HCT116 (cell line): ENCODE measurements around the gene TEF. TPM values are rescaled to one million over a fixed set of nuclear protein-coding genes. Genes with fewer than 3 reads are reported as not detected.

ENCODE experiments used
- ATAC-seq: fragments of 200-7000 bp; cut with Tn5 transposase; 2 replicates; pipeline ENCODE4 v1.9.1; 2020; ENCODE audit warnings: mild to moderate bottlenecking, moderate library complexity
- BruUV-seq: library from RNA; stranded (reverse); fragments of 400-500 nt; replicated peaks from 2 replicates; lab custom pipeline; 2021; lab: Mats Ljungman, UMichigan
- CTCF ChIA-PET: fragments of 300-600 bp; sonication (Branson Sonifier 250); formaldehyde crosslinking; loops from one replicate; lab custom pipeline; 2021; ENCODE audit warnings: antibody characterized with exemption; lab: Charles Lee
- POLR2A ChIA-PET: fragments of 300-600, 350-600 bp; sonication (Branson Sonifier 250); formaldehyde crosslinking; loops from one replicate; lab custom pipeline; 2021; ENCODE audit warnings: antibody characterized with exemption; lab: Charles Lee
- RAD21 ChIA-PET, 2 experiments: fragments of 300-600 bp; sonication (Branson Sonifier 250); formaldehyde crosslinking; loops; one replicate each; lab custom pipeline; 2023; ENCODE audit warnings: low total read pairs in 2 of 2; ENCODE audit not compliant: uncharacterized antibody in 2 of 2, unreplicated experiment in 2 of 2, low non-redundant PET in 1 of 2; lab: Charles Lee
- DNase-seq: peaks from one replicate; pipeline ENCODE4 v3.0.0-alpha.2; 2010; ENCODE audit warnings: low read depth, low spot score
- H2AFZ ChIP-seq: fragments of 200-600 bp; shearing (Covaris generic), sonication (generic); 2 replicates; pipeline ENCODE4 v1.6.1; 2017; ENCODE audit warnings: low read depth, mixed run types, mixed read lengths, antibody characterized with exemption, low read length; ENCODE audit not compliant: poor library complexity, severe bottlenecking
- H3K27ac ChIP-seq: 2 replicates; pipeline ENCODE4 v1.5.1; 2012; ENCODE audit warnings: low read depth, low read length
- H3K27me3 ChIP-seq: fragments of 200-600 bp; sonication (generic); 2 replicates; pipeline ENCODE4 v1.6.1; 2016; ENCODE audit warnings: mixed run types, low read length, mixed read lengths; ENCODE audit not compliant: insufficient read depth
- H3K36me3 ChIP-seq, 2 experiments: fragments of 200-500 bp in 1 of 2; fragments of 200-600 bp in 1 of 2; sonication (Bioruptor generic) in 1 of 2; sonication (generic) in 1 of 2; 2 replicates each; pipeline versions ENCODE4 v1.5.1 to v1.6.1; 2014 to 2016; ENCODE audit warnings: low read length in 2 of 2, inconsistent platforms in 1 of 2, mixed read lengths in 1 of 2, mixed run types in 1 of 2; ENCODE audit not compliant: insufficient read depth in 2 of 2, control insufficient read depth in 1 of 2
- H3K4me1 ChIP-seq, 2 experiments: fragments of 200-600 bp in 1 of 2; sonication (generic) in 1 of 2; 2 replicates each; pipeline versions ENCODE4 v1.5.1 to v1.6.1; 2012 to 2017; ENCODE audit warnings: low read length in 2 of 2, inconsistent platforms in 1 of 2, mild to moderate bottlenecking in 1 of 2, mixed read lengths in 1 of 2, mixed run types in 1 of 2, moderate library complexity in 1 of 2; ENCODE audit not compliant: insufficient read depth in 2 of 2, control insufficient read depth in 1 of 2
- H3K4me2 ChIP-seq: fragments of 200-600 bp; sonication (generic); 2 replicates; pipeline ENCODE4 v1.6.1; 2017; ENCODE audit warnings: mixed run types, low read length, mixed read lengths
- H3K4me3 ChIP-seq, 2 experiments: fragments of 200-600 bp in 1 of 2; sonication (generic) in 1 of 2; replicated peaks in 1 of 2; 2 replicates each; pipeline ENCODE4 v1.5.1; 2011 to 2016; ENCODE audit warnings: low read length in 2 of 2, control low read depth in 1 of 2, low read depth in 1 of 2, mild to moderate bottlenecking in 1 of 2, mixed read lengths in 1 of 2, mixed run types in 1 of 2
- H3K79me2 ChIP-seq: fragments of 200-600 bp; sonication (generic); 2 replicates; pipeline ENCODE4 v1.6.1; 2017; ENCODE audit warnings: mild to moderate bottlenecking, mixed run types, low read length, moderate library complexity, mixed read lengths; ENCODE audit not compliant: insufficient read depth
- H3K9ac ChIP-seq: fragments of 200-600 bp; sonication (generic); 2 replicates; pipeline ENCODE4 v1.6.1; 2016; ENCODE audit warnings: low read length, mixed read lengths
- H3K9me2 ChIP-seq: fragments of 200-600 bp; sonication (generic), shearing (Covaris generic); 2 replicates; pipeline ENCODE4 v1.6.1; 2017; ENCODE audit warnings: mixed run types, mild to moderate bottlenecking, moderate library complexity; ENCODE audit not compliant: insufficient read depth
- H3K9me3 ChIP-seq, 2 experiments: fragments of 200-500 bp in 1 of 2; fragments of 200-600 bp in 1 of 2; sonication (Bioruptor generic) in 1 of 2; sonication (generic) in 1 of 2; 2 replicates each; pipeline ENCODE4 v1.6.1; 2014 to 2017; ENCODE audit warnings: low read length in 2 of 2, mixed read lengths in 2 of 2, inconsistent platforms in 1 of 2, low read depth in 1 of 2, mild to moderate bottlenecking in 1 of 2, mixed run types in 1 of 2, moderate library complexity in 1 of 2; ENCODE audit not compliant: control insufficient read depth in 1 of 2, insufficient read depth in 1 of 2
- H4K20me1 ChIP-seq: fragments of 200-600 bp; sonication (generic), shearing (Covaris generic); 2 replicates; pipeline ENCODE4 v1.6.1; 2017; ENCODE audit warnings: mixed run types, mild to moderate bottlenecking, moderate library complexity; ENCODE audit not compliant: insufficient read depth
- CBX3 ChIP-seq: IDR thresholded peaks from 2 replicates; pipeline ENCODE4 v1.6.1; 2012; ENCODE audit warnings: low read depth
- CEBPB ChIP-seq: IDR thresholded peaks from 2 replicates; pipeline ENCODE4 v1.6.1; 2012; ENCODE audit warnings: low read depth
- EZH2 ChIP-seq: fragments of 200-600 bp; sonication (generic); IDR thresholded peaks from 2 replicates; pipeline ENCODE4 v1.6.1; 2017; ENCODE audit warnings: antibody characterized with exemption, mixed run types
- EZH2phosphoT487 ChIP-seq: fragments of 200-600 bp; IDR thresholded peaks from 2 replicates; pipeline ENCODE4 v1.6.1; 2018; ENCODE audit warnings: antibody characterized with exemption, borderline replicate concordance
- FOSL1 ChIP-seq: IDR thresholded peaks from 2 replicates; pipeline ENCODE4 v1.6.1; 2012; ENCODE audit warnings: low read depth
- JUND ChIP-seq: IDR thresholded peaks from 2 replicates; pipeline ENCODE4 v1.6.1; 2012
- POLR2A ChIP-seq: IDR thresholded peaks from 2 replicates; pipeline ENCODE4 v1.7.0; 2011; ENCODE audit warnings: borderline replicate concordance; ENCODE audit not compliant: insufficient read depth, insufficient read length; ENCODE audit errors: extremely low read depth
- POLR2AphosphoS5 ChIP-seq: IDR thresholded peaks from 2 replicates; pipeline ENCODE4 v1.6.1; 2011; ENCODE audit warnings: mild to moderate bottlenecking, low read depth, low read length, moderate library complexity
- RAD21 ChIP-seq: IDR thresholded peaks from 2 replicates; pipeline ENCODE4 v1.6.1; 2012; ENCODE audit warnings: low read depth, mild to moderate bottlenecking
- SIN3A ChIP-seq: IDR thresholded peaks from 2 replicates; pipeline ENCODE4 v1.6.1; 2012; ENCODE audit warnings: low read depth
- SRF ChIP-seq: IDR thresholded peaks from 2 replicates; pipeline ENCODE4 v1.6.1; 2012; ENCODE audit warnings: low read depth
- TCF7L2 ChIP-seq: IDR thresholded peaks from 2 replicates; pipeline ENCODE4 v1.7.0; 2011; ENCODE audit warnings: borderline replicate concordance, inconsistent platforms; ENCODE audit not compliant: insufficient read depth, insufficient read length; ENCODE audit errors: extremely low read depth
- YY1 ChIP-seq: IDR thresholded peaks from 2 replicates; pipeline ENCODE4 v1.6.1; 2011; ENCODE audit warnings: low read length, low read depth, moderate library complexity, mild to moderate bottlenecking; ENCODE audit not compliant: insufficient replicate concordance; ENCODE audit errors: extremely low read depth
- ZFX ChIP-seq: fragments of 450-650 bp; IDR thresholded peaks from 2 replicates; pipeline ENCODE4 v1.6.1; 2017
- intact Hi-C: fragments of 100-400 bp; cut with micrococcal nuclease; formaldehyde crosslinking; loops from 2 replicates; pipeline ENCODE4 v1.10.0; 2022
- total RNA-seq: library from RNA; stranded (reverse); gene quantifications from one replicate; pipeline ENCODE4 v1.2.1, GENCODE V29; 2021; ENCODE audit not compliant: unreplicated experiment
- TF ChIP-seq, protein P1 (sequence below): IDR thresholded peaks from 2 replicates; pipeline ENCODE4 v1.6.1; 2012
- TF ChIP-seq, protein P2 (sequence below): IDR thresholded peaks from 2 replicates; pipeline ENCODE4 v1.6.1; 2012
- TF ChIP-seq, protein P3 (sequence below): IDR thresholded peaks from 2 replicates; pipeline ENCODE4 v1.6.1; 2011; ENCODE audit warnings: mild to moderate bottlenecking, low read length, moderate library complexity; ENCODE audit not compliant: insufficient replicate concordance; ENCODE audit errors: extremely low read depth
- TF ChIP-seq, protein P4 (sequence below), 3 experiments: fragments of 200-600 bp in 1 of 3; sonication (generic) in 1 of 3; IDR thresholded peaks in 2 of 3; conservative IDR thresholded peaks in 1 of 3; 2 replicates each; pipeline ENCODE4 v1.5.1; 2012 to 2017; ENCODE audit warnings: low read depth in 2 of 3, low read length in 2 of 3, antibody characterized with exemption in 1 of 3, borderline replicate concordance in 1 of 3, control low read depth in 1 of 3, mild to moderate bottlenecking in 1 of 3, mixed read lengths in 1 of 3, mixed run types in 1 of 3, moderate library complexity in 1 of 3; ENCODE audit not compliant: insufficient read depth in 1 of 3

TEF gene
- total RNA-seq, 1 experiment from 2014 or later, result 16.5 TPM

DNA sequence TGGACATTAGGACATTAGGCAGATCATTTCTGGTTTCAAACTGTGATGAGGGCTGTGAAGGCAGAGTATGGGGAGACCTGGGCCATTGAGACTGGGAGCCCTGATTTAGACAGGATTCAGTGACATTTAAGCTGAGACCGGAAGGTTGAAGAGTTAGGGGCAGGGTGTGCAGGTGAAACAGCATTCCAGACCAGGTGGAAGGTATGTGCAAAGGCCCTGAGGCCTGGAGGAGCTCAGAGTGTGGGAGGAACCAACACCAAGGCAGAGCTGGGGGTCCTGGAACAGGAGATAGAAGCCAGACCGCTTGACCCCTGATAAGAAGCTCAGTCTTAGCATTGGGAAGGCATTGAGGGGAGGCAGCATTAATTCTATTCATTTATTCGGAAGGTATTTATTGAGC is 47.9 kb upstream of the TEF start:
- no peaks in the 10 kb centered on the region for H3K9me2 ChIP-seq
- no peaks in the 10 kb centered on the region for H3K27me3 ChIP-seq
- DNase-seq, result no peak
- no peaks in the 10 kb centered on the region for H3K4me1 ChIP-seq
- H3K4me2 ChIP-seq, result no peak overlapping the region
- H4K20me1 ChIP-seq, result no peaks in the 10 kb centered on the region
- ATAC-seq, result no peak
- CTCF ChIA-PET, result no interaction called here
- TF ChIP-seq FOSL1, result no peak
- POLR2A ChIA-PET, result no interaction called here
- no peaks in the 10 kb centered on the region for H3K9me3 ChIP-seq
- BruUV-seq, result no TSS peak
- no peak overlapping the region for H3K27ac ChIP-seq
- no peak overlapping the region for H2AFZ ChIP-seq
- no peak overlapping the region for H3K9ac ChIP-seq
- RAD21 ChIA-PET, result no interaction called here
- no peak overlapping the region for H3K4me3 ChIP-seq
- H3K79me2 ChIP-seq, result no peaks in the 10 kb centered on the region
- H3K36me3 ChIP-seq, result peaks cover 12 to 15% of the 10 kb centered on the region in 2 experiments; a peak in 3 of 4 replicates
- intact Hi-C loops, result no loop called here

DNA sequence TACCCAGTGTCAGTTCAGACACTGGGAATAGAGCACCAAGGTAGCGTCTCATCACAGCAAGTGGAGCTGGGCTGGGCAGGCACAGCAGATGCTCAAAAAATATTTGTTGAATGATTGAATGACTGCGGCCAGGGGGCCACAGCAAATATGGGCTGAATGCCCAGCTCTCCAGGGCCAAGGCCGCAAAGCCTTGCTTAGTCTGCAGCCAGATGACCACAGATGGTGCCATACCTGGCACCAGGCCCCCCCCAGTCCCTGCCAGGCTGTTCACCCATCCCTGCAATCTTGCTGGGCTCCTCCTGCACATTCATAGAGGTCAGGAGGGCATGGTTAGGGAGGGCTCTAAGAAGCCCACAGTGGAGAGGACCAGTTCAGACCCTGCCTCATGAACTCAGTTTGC is 47.5 kb upstream of the TEF start:
- ATAC-seq, result no peak
- Histone ChIP-seq H3K4me3 (no peak overlapping the region), H3K4me2 (no peak overlapping the region), H3K4me1 (no peaks in the 10 kb centered on the region), H3K79me2 (no peaks in the 10 kb centered on the region), H4K20me1 (no peaks in the 10 kb centered on the region), H2AFZ (no peak overlapping the region), H3K9ac (no peak overlapping the region), H3K27me3 (no peaks in the 10 kb centered on the region), H3K27ac (no peak overlapping the region), H3K36me3 (peaks cover 12 to 15% of the 10 kb centered on the region in 2 experiments; a peak in 3 of 4 replicates), H3K9me2 (no peaks in the 10 kb centered on the region), H3K9me3 (no peaks in the 10 kb centered on the region)
- BruUV-seq, result no TSS peak
- no peak for DNase-seq
- CTCF ChIA-PET, result no interaction called here
- POLR2A ChIA-PET, result no interaction called here
- RAD21 ChIA-PET, result no interaction called here
- TF ChIP-seq SRF (no peak), TCF7L2 (no peak), EZH2phosphoT487 (no peak), FOSL1 (no peak), RAD21 (no peak), CEBPB (no peak), POLR2AphosphoS5 (no peak), YY1 (no peak), SIN3A (no peak), EZH2 (no peak), POLR2A (no peak), JUND (no peak), CBX3 (no peak), ZFX (no peak)
- TF ChIP-seq, protein P1, sequence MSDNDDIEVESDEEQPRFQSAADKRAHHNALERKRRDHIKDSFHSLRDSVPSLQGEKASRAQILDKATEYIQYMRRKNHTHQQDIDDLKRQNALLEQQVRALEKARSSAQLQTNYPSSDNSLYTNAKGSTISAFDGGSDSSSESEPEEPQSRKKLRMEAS, result no peak
- TF ChIP-seq, protein P2, sequence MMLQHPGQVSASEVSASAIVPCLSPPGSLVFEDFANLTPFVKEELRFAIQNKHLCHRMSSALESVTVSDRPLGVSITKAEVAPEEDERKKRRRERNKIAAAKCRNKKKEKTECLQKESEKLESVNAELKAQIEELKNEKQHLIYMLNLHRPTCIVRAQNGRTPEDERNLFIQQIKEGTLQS, result no peak
- TF ChIP-seq, protein P3, sequence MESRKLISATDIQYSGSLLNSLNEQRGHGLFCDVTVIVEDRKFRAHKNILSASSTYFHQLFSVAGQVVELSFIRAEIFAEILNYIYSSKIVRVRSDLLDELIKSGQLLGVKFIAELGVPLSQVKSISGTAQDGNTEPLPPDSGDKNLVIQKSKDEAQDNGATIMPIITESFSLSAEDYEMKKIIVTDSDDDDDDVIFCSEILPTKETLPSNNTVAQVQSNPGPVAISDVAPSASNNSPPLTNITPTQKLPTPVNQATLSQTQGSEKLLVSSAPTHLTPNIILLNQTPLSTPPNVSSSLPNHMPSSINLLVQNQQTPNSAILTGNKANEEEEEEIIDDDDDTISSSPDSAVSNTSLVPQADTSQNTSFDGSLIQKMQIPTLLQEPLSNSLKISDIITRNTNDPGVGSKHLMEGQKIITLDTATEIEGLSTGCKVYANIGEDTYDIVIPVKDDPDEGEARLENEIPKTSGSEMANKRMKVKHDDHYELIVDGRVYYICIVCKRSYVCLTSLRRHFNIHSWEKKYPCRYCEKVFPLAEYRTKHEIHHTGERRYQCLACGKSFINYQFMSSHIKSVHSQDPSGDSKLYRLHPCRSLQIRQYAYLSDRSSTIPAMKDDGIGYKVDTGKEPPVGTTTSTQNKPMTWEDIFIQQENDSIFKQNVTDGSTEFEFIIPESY, result no peak
- TF ChIP-seq, protein P4, sequence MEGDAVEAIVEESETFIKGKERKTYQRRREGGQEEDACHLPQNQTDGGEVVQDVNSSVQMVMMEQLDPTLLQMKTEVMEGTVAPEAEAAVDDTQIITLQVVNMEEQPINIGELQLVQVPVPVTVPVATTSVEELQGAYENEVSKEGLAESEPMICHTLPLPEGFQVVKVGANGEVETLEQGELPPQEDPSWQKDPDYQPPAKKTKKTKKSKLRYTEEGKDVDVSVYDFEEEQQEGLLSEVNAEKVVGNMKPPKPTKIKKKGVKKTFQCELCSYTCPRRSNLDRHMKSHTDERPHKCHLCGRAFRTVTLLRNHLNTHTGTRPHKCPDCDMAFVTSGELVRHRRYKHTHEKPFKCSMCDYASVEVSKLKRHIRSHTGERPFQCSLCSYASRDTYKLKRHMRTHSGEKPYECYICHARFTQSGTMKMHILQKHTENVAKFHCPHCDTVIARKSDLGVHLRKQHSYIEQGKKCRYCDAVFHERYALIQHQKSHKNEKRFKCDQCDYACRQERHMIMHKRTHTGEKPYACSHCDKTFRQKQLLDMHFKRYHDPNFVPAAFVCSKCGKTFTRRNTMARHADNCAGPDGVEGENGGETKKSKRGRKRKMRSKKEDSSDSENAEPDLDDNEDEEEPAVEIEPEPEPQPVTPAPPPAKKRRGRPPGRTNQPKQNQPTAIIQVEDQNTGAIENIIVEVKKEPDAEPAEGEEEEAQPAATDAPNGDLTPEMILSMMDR (IDR thresholded peaks at IDR 0.05 in 2 of 3, conservative IDR thresholded peaks at IDR 0.05 in 1 of 3; ENCODE audit: borderline replicate concordance in 1 of 3, insufficient read depth in 1 of 3, low read depth in 2 of 3, low read length in 2 of 3), result no peak
- intact Hi-C loops, result no loop called here
